HFF-Myc (cell line): Measurements from ENCODE around the gene PSMA7.

ENCODE experiments used
- DNase-seq: peaks from one replicate; pipeline ENCODE4 v3.0.0-alpha.2; 2011; ENCODE audit warnings: low read depth; ENCODE audit errors: extremely low read depth
- H3K4me3 ChIP-seq: replicated peaks from 2 replicates; pipeline ENCODE4 v1.5.1; 2011; ENCODE audit warnings: low read depth, mild to moderate bottlenecking, control low read depth, low read length
- TF ChIP-seq, protein P1 (sequence below): IDR thresholded peaks from 2 replicates; pipeline ENCODE4 v1.5.1; 2012; ENCODE audit warnings: mild to moderate bottlenecking, low read depth, low read length, control low read depth; ENCODE audit errors: missing control alignments

Gene PSMA7

DNA sequence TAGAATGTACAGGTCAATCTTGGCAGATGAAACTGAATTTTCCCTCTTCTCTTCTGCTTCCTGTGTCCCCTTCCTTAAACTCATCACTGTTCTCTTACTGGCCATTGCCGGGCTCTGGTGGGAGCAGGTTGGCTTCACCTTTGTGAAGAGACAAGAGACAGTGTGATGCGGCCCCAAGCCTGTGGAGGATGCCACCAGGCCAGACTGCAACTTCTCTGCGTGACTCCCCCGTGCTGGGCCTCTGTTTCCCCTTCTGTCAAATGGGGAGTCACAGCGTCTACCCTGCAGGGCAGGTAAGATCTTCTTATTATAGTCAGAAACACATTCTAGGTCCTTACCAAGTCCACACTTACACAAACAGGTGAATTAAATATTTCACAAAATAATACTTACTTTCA lies 22.8 kb downstream of the PSMA7 start:
- TF ChIP-seq, protein P1, sequence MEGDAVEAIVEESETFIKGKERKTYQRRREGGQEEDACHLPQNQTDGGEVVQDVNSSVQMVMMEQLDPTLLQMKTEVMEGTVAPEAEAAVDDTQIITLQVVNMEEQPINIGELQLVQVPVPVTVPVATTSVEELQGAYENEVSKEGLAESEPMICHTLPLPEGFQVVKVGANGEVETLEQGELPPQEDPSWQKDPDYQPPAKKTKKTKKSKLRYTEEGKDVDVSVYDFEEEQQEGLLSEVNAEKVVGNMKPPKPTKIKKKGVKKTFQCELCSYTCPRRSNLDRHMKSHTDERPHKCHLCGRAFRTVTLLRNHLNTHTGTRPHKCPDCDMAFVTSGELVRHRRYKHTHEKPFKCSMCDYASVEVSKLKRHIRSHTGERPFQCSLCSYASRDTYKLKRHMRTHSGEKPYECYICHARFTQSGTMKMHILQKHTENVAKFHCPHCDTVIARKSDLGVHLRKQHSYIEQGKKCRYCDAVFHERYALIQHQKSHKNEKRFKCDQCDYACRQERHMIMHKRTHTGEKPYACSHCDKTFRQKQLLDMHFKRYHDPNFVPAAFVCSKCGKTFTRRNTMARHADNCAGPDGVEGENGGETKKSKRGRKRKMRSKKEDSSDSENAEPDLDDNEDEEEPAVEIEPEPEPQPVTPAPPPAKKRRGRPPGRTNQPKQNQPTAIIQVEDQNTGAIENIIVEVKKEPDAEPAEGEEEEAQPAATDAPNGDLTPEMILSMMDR, result no peak
- no peak overlapping the region for H3K4me3 ChIP-seq
- DNase-seq, result no peak

- DNase-seq, result no peak
- TF ChIP-seq, protein P1, result no peak
- no peak overlapping the region for H3K4me3 ChIP-seq
Measured at GRCh38 chr20:62119591-62120364, 23.4 kb downstream of the PSMA7 start.

GRCh38 chr20:62119115-62119514 lies 24.1 kb downstream of the PSMA7 start:
- no peak for DNase-seq
- H3K4me3 ChIP-seq, result no peak overlapping the region
- TF ChIP-seq, protein P1, result no peak

- H3K4me3 ChIP-seq, result no peak overlapping the region
- TF ChIP-seq, protein P1, result no peak
- DNase-seq, result no peak
Measured at GRCh38 chr20:62118113-62119043, 24.8 kb downstream of the PSMA7 start.

- H3K4me3 ChIP-seq, result no peak overlapping the region
- TF ChIP-seq, protein P1, result no peak
- DNase-seq, result no peak
Measured at GRCh38 chr20:62117658-62118057, 25.5 kb downstream of the PSMA7 start.

DNA sequence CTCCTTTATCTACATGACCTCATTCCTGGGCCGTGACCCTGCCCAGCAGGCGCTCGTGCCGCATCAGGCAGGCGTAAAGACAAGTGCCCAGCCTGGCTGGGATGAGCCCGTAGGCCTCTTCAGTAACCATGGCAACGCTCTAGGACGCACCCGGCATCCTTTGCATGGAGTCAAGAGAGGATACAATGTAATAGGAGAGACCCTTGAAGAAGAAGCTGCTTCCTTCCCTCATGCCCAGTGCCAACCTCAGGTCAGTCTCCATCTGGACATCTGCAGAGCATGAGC lies 25.9 kb downstream of the PSMA7 start:
- DNase-seq, result no peak
- H3K4me3 ChIP-seq, result no peak overlapping the region
- TF ChIP-seq, protein P1, result no peak
